ENCODE measurements around the gene CPS1.

CPS1 gene

DNA sequence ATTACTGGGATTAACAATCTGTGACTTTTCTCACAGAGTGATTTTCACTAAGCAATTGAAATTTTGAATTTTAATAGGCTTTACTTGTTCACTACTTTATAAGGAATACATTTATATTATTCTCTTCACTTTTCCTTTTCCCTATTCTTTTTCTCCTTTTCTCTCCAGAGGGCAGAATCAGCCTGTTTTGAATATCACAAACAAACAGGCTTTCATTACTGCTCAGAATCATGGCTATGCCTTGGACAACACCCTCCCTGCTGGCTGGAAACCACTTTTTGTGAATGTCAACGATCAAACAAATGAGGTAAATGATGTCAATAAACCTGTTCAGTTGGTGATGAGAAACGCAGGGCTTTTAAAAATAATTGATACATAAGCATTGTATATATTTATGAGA lies 35.3 kb downstream of the CPS1 start:
- no peak overlapping the region for H3K9ac ChIP-seq (ENCODE audit: low read length)
- no peak overlapping the region for H3K4me3 ChIP-seq (ENCODE audit: low read depth, low read length, poor library complexity, severe bottlenecking)
- H3K79me2 ChIP-seq (ENCODE audit: insufficient read depth, low read length) = no peaks in the 10 kb centered on the region
- no peak overlapping the region for H3K27ac ChIP-seq (ENCODE audit: low read depth, low read length, poor library complexity, severe bottlenecking)
- H2AFZ ChIP-seq (ENCODE audit: low read length) = no peak overlapping the region
- no peaks in the 10 kb centered on the region for H3K27me3 ChIP-seq (ENCODE audit: insufficient read depth, low read length)
- H3K36me3 ChIP-seq (ENCODE audit: insufficient read depth, low read length) = no peaks in the 10 kb centered on the region
- no peaks in the 10 kb centered on the region for H4K20me1 ChIP-seq (ENCODE audit: insufficient read depth, low read length)
- no peaks in the 10 kb centered on the region for H3K9me3 ChIP-seq (ENCODE audit: low read length)
- no peaks in the 10 kb centered on the region for H3K9me2 ChIP-seq (ENCODE audit: low read depth, low read length)
- H3K4me1 ChIP-seq (ENCODE audit: insufficient read depth, low read length, severe bottlenecking) = no peaks in the 10 kb centered on the region
- H3K4me2 ChIP-seq (ENCODE audit: low read length) = no peak overlapping the region
- TF ChIP-seq CTCF (IDR thresholded peaks at IDR 0.05; ENCODE audit: low read length) (no peak), EZH2 (IDR thresholded peaks at IDR 0.05; ENCODE audit: borderline replicate concordance, low read length) (no peak)
- H3F3A ChIP-seq (ENCODE audit: insufficient read depth, low read length) = no peaks in the 10 kb centered on the region

GRCh38 chr2:210592726-210593125 lies 36.3 kb downstream of the CPS1 start:
- H3K27ac ChIP-seq (ENCODE audit: low read depth, low read length, poor library complexity, severe bottlenecking) = no peak overlapping the region
- H3K4me2 ChIP-seq (ENCODE audit: low read length) = no peak overlapping the region
- H3K9me2 ChIP-seq (ENCODE audit: low read depth, low read length) = no peaks in the 10 kb centered on the region
- H3K9me3 ChIP-seq (ENCODE audit: low read length) = no peaks in the 10 kb centered on the region
- H3K36me3 ChIP-seq (ENCODE audit: insufficient read depth, low read length) = no peaks in the 10 kb centered on the region
- no peaks in the 10 kb centered on the region for H3K27me3 ChIP-seq (ENCODE audit: insufficient read depth, low read length)
- TF ChIP-seq CTCF (IDR thresholded peaks at IDR 0.05; ENCODE audit: low read length) (no peak), EZH2 (IDR thresholded peaks at IDR 0.05; ENCODE audit: borderline replicate concordance, low read length) (no peak)
- H2AFZ ChIP-seq (ENCODE audit: low read length) = no peak overlapping the region
- no peaks in the 10 kb centered on the region for H4K20me1 ChIP-seq (ENCODE audit: insufficient read depth, low read length)
- H3K9ac ChIP-seq (ENCODE audit: low read length) = no peak overlapping the region
- no peaks in the 10 kb centered on the region for H3F3A ChIP-seq (ENCODE audit: insufficient read depth, low read length)
- H3K4me3 ChIP-seq (ENCODE audit: low read depth, low read length, poor library complexity, severe bottlenecking) = no peak overlapping the region
- H3K79me2 ChIP-seq (ENCODE audit: insufficient read depth, low read length) = no peaks in the 10 kb centered on the region
- H3K4me1 ChIP-seq (ENCODE audit: insufficient read depth, low read length, severe bottlenecking) = no peaks in the 10 kb centered on the region

DNA sequence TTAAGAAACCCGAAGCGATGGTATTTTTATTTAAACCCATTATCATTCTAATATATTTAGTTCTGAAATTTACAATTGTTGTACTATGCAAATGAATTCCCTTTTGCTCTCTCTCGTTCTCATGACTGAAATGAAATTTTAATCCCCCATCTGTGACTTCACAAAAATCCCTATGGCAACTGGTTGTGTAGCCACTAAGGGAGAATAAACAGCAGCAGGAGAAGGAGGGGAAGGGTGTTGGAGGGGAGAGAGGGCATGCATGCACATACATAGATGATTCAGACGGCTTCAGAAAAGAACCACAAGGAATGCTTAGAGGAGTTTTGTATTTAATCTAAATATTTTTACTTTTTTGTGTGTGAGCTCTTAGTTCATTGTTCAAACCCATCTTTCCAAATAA lies 36.8 kb downstream of the CPS1 start:
- no peaks in the 10 kb centered on the region for H3K9me3 ChIP-seq (ENCODE audit: low read length)
- H3K27ac ChIP-seq (ENCODE audit: low read depth, low read length, poor library complexity, severe bottlenecking) = no peak overlapping the region
- H3K79me2 ChIP-seq (ENCODE audit: insufficient read depth, low read length) = no peaks in the 10 kb centered on the region
- no peaks in the 10 kb centered on the region for H3F3A ChIP-seq (ENCODE audit: insufficient read depth, low read length)
- H3K36me3 ChIP-seq (ENCODE audit: insufficient read depth, low read length) = no peaks in the 10 kb centered on the region
- H2AFZ ChIP-seq (ENCODE audit: low read length) = no peak overlapping the region
- H3K4me1 ChIP-seq (ENCODE audit: insufficient read depth, low read length, severe bottlenecking) = no peaks in the 10 kb centered on the region
- no peak overlapping the region for H3K4me2 ChIP-seq (ENCODE audit: low read length)
- H3K9me2 ChIP-seq (ENCODE audit: low read depth, low read length) = no peaks in the 10 kb centered on the region
- no peaks in the 10 kb centered on the region for H4K20me1 ChIP-seq (ENCODE audit: insufficient read depth, low read length)
- no peaks in the 10 kb centered on the region for H3K27me3 ChIP-seq (ENCODE audit: insufficient read depth, low read length)
- H3K4me3 ChIP-seq (ENCODE audit: low read depth, low read length, poor library complexity, severe bottlenecking) = no peak overlapping the region
- no peak overlapping the region for H3K9ac ChIP-seq (ENCODE audit: low read length)
- TF ChIP-seq CTCF (IDR thresholded peaks at IDR 0.05; ENCODE audit: low read length) (no peak), EZH2 (IDR thresholded peaks at IDR 0.05; ENCODE audit: borderline replicate concordance, low read length) (no peak)

Measured in OCI-LY1 (cell line).